Measurements from ENCODE around the gene ERF. TPM values are rescaled to one million over a fixed set of nuclear protein-coding genes. Genes with fewer than 3 reads are reported as not detected.

The ERF gene
- polyA plus RNA-seq, 1 of the 3 experiments (the other 2 are of a cell fraction) = 89.6 TPM

GRCh38 chr19:42255766-42256745 is 1.1 kb upstream of the ERF start:
- POLR2A ChIA-PET = interaction anchor here (0.7 to 1.9 kb wide), 6 partner anchors 11 to 26 kb away, joined by 3 to 6 read pairs (median 4); partner anchors contain the start of gene CIC
- peak; percentile 77 for DNase-seq
- peak overlapping the region; percentile 97 to 98 for H3K27ac ChIP-seq (ENCODE audit: low read depth in 2 of 2, low read length in 1 of 2)

GRCh38 chr19:42254089-42254849 is 659 bp downstream of the ERF start:
- Histone ChIP-seq H3K27me3 (ENCODE audit: insufficient read depth) (no peaks in the 10 kb centered on the region), H3K4me2 (peak overlapping the region; percentile 98), H3K9me3 (no peaks in the 10 kb centered on the region), H3K9ac (peak overlapping the region; percentile 99), H3F3A (replicated peaks; ENCODE audit: insufficient read depth) (peaks cover 31% of the 10 kb centered on the region), H2AFZ (ENCODE audit: low read depth) (no peak overlapping the region), H3K27ac (ENCODE audit: low read depth in 2 of 2, low read length in 1 of 2) (peak overlapping the region; percentile 89 to 90), H3K79me2 (ENCODE audit: insufficient read depth) (peaks cover 63% of the 10 kb centered on the region), H3K4me3 (ENCODE audit: low read depth in 2 of 2, low read length in 1 of 2) (peak overlapping the region; percentile 89 to 96), H3K36me3 (replicated peaks in 1 of 2; ENCODE audit: control insufficient read depth in 1 of 2, insufficient read depth in 2 of 2, low read length in 1 of 2) (peaks cover 7 to 11% of the 10 kb centered on the region in 2 experiments), H4K20me1 (ENCODE audit: insufficient read depth) (peaks cover 39% of the 10 kb centered on the region), H3K9me2 (no peaks in the 10 kb centered on the region), H3K4me1 (ENCODE audit: control insufficient read depth in 1 of 2, insufficient read depth in 2 of 2, low read depth in 1 of 2, low read length in 1 of 2) (peaks cover 17 to 33% of the 10 kb centered on the region in 2 experiments)
- DNase-seq = peak; percentile 79
- under 1% methylated on average over 51 of the region's 70 CpGs for WGBS (ENCODE audit: low lambda C conversion rate)
- POLR2A ChIA-PET = no interaction called here
- CTCF ChIA-PET = no interaction called here
- TF ChIP-seq TEAD4 (IDR thresholded peaks at IDR 0.05; ENCODE audit: borderline replicate concordance, insufficient read depth) = no peak
- no peak for TF ChIP-seq FOXJ3 (CRISPR knock-in tag; IDR thresholded peaks at IDR 0.05)
- TF ChIP-seq, protein P1, sequence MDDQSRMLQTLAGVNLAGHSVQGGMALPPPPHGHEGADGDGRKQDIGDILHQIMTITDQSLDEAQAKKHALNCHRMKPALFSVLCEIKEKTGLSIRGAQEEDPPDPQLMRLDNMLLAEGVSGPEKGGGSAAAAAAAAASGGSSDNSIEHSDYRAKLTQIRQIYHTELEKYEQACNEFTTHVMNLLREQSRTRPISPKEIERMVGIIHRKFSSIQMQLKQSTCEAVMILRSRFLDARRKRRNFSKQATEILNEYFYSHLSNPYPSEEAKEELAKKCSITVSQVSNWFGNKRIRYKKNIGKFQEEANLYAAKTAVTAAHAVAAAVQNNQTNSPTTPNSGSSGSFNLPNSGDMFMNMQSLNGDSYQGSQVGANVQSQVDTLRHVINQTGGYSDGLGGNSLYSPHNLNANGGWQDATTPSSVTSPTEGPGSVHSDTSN (IDR thresholded peaks at IDR 0.05) = peak; percentile 9; the same call in 1 of the 2 replicates
- TF ChIP-seq CHD2 (IDR thresholded peaks at IDR 0.05; ENCODE audit: low read length, partially characterized antibody) = peak; percentile 19
- no peak for TF ChIP-seq USF1 (IDR thresholded peaks at IDR 0.05; ENCODE audit: borderline replicate concordance, low read depth)
- TF ChIP-seq, protein P2, sequence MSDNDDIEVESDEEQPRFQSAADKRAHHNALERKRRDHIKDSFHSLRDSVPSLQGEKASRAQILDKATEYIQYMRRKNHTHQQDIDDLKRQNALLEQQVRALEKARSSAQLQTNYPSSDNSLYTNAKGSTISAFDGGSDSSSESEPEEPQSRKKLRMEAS (IDR thresholded peaks at IDR 0.05; ENCODE audit: low read depth) = no peak
- peak; percentile 47; the same call in 1 of the 2 replicates for TF ChIP-seq POLR2AphosphoS5 (IDR thresholded peaks at IDR 0.05; ENCODE audit: low read depth, low read length)
- TF ChIP-seq FOXM1 (IDR thresholded peaks at IDR 0.05; ENCODE audit: low read depth) = no peak
- no peak for TF ChIP-seq MXI1 (IDR thresholded peaks at IDR 0.05; ENCODE audit: low read depth, low read length)
- TF ChIP-seq NFIC (IDR thresholded peaks at IDR 0.05; ENCODE audit: borderline replicate concordance) = peak; percentile 41; the same call in 1 of the 2 replicates
- TF ChIP-seq IRF3 (IDR thresholded peaks at IDR 0.05; ENCODE audit: low read depth, low read length) = no peak
- TF ChIP-seq TAF1 (IDR thresholded peaks at IDR 0.05; ENCODE audit: borderline replicate concordance, low read depth, low read length) = peak; percentile 33; the same call in 1 of the 2 replicates
- TF ChIP-seq, protein P3, sequence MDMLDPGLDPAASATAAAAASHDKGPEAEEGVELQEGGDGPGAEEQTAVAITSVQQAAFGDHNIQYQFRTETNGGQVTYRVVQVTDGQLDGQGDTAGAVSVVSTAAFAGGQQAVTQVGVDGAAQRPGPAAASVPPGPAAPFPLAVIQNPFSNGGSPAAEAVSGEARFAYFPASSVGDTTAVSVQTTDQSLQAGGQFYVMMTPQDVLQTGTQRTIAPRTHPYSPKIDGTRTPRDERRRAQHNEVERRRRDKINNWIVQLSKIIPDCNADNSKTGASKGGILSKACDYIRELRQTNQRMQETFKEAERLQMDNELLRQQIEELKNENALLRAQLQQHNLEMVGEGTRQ (IDR thresholded peaks at IDR 0.05; ENCODE audit: borderline replicate concordance, low read depth, low read length) = no peak
- no peak for TF ChIP-seq MEF2A (IDR thresholded peaks at IDR 0.05; ENCODE audit: borderline replicate concordance, low read depth)
- TF ChIP-seq EZH2phosphoT487 (IDR thresholded peaks at IDR 0.05; ENCODE audit: borderline replicate concordance, low read depth) = no peak
- no peak for TF ChIP-seq RAD21 (IDR thresholded peaks at IDR 0.05; ENCODE audit: low read length)
- no peak for TF ChIP-seq JUND (IDR thresholded peaks at IDR 0.05)

More at GRCh38 chr19:42255766-42256745, 1.1 kb upstream of the ERF start:
- H3K79me2 ChIP-seq (ENCODE audit: insufficient read depth) = peaks cover 45% of the 10 kb centered on the region
- H2AFZ ChIP-seq (ENCODE audit: low read depth) = peak overlapping the region; percentile 82
- peaks cover 23% of the 10 kb centered on the region for H3F3A ChIP-seq (replicated peaks; ENCODE audit: insufficient read depth)
- H3K27me3 ChIP-seq (ENCODE audit: insufficient read depth) = no peaks in the 10 kb centered on the region
- peaks cover 4 to 22% of the 10 kb centered on the region in 2 experiments; a peak in 2 of 4 replicates for H3K4me1 ChIP-seq (ENCODE audit: control insufficient read depth in 1 of 2, insufficient read depth in 2 of 2, low read depth in 1 of 2, low read length in 1 of 2)
- peak overlapping the region; percentile 99 for H3K4me2 ChIP-seq
- H4K20me1 ChIP-seq (ENCODE audit: insufficient read depth) = peaks cover 21% of the 10 kb centered on the region
- no peaks in the 10 kb centered on the region for H3K36me3 ChIP-seq (replicated peaks in 1 of 2; ENCODE audit: control insufficient read depth in 1 of 2, insufficient read depth in 2 of 2, low read length in 1 of 2)
- peak overlapping the region; percentile 89 to 92 for H3K4me3 ChIP-seq (ENCODE audit: low read depth in 2 of 2, low read length in 1 of 2)
- H3K9me3 ChIP-seq = no peaks in the 10 kb centered on the region
- peak overlapping the region; percentile 90 for H3K9ac ChIP-seq
- peak; percentile 43; the same call in 1 of the 2 replicates for TF ChIP-seq POLR2AphosphoS5 (IDR thresholded peaks at IDR 0.05; ENCODE audit: low read depth, low read length)
- TF ChIP-seq TCF12 (IDR thresholded peaks at IDR 0.05) = 0 out of 2 replicates have a peak, but pooled peaks have one; percentile 7
- TF ChIP-seq, protein P2 (IDR thresholded peaks at IDR 0.05; ENCODE audit: low read depth) = peak; percentile 11; the same call in 1 of the 2 replicates
- TF ChIP-seq FOXJ3 (CRISPR knock-in tag; IDR thresholded peaks at IDR 0.05) = no peak
- H3K9me2 ChIP-seq = no peaks in the 10 kb centered on the region
- CTCF ChIA-PET = interaction anchor here (0.7 to 2.2 kb wide), 9 partner anchors 10 to 133 kb away, joined by 3 to 27 read pairs (median 3); partner anchors contain the start of gene GSK3A
- WGBS (ENCODE audit: low lambda C conversion rate) = 3% methylated on average over 28 of the region's 38 CpGs

Data from SK-N-SH (cell line).